Keratinocyte (primary cell): ENCODE results near the gene ZRANB1.

Experiments used
- CTCF ChIP-seq, 3 experiments: IDR thresholded peaks in 1 of 3; conservative IDR thresholded peaks in 1 of 3; optimal IDR thresholded peaks in 1 of 3; 2 replicates in 2 of 3; 3 replicates in 1 of 3; pipeline versions ENCODE3 to v1.5.1; 2011; ENCODE audit warnings: low read length in 3 of 3, mild to moderate bottlenecking in 3 of 3, moderate library complexity in 2 of 3, control low read depth in 1 of 3, inconsistent platforms in 1 of 3; ENCODE audit not compliant: insufficient read depth in 2 of 3; ENCODE audit errors: extremely low read depth in 1 of 3
- EZH2 ChIP-seq: IDR thresholded peaks from one replicate; pipeline ENCODE4 v1.6.1; 2012; ENCODE audit warnings: inconsistent platforms, mild to moderate bottlenecking, low read length, moderate library complexity

- TF ChIP-seq CTCF (optimal IDR thresholded peaks at IDR 0.05 in 1 of 3, IDR thresholded peaks at IDR 0.05 in 1 of 3, conservative IDR thresholded peaks at IDR 0.05 in 1 of 3; ENCODE audit: extremely low read depth in 1 of 3, insufficient read depth in 2 of 3, low read length in 3 of 3) (no peak), EZH2 (no peak)
Observed at GRCh38 chr10:124971276-124971675, 29.4 kb downstream of the ZRANB1 start.
